RPMI7951 (cell line): ENCODE data around the gene GRM4. TPM values are rescaled to one million over a fixed set of nuclear protein-coding genes. Genes with fewer than 3 reads are reported as not detected.

ENCODE experiments used
- DNase-seq: peaks from one replicate; pipeline ENCODE4 v3.0.0-alpha.2; 2012; ENCODE audit warnings: low read depth
- total RNA-seq: library from RNA; depleted of rRNA; stranded (reverse); fragments of >200 nt; shearing (Covaris generic); gene quantifications from 2 replicates; pipeline ENCODE4 v1.2.3, GENCODE V29; 2014; rRNA removed

The GRM4 gene
- total RNA-seq, 1 experiment from 2014 or later = not detected

- no peak for DNase-seq
These were observed 165.4 kb downstream of the GRM4 start for GRCh38 chr6:33980176-33981175.

GRCh38 chr6:33979750-33980149 is 166.1 kb downstream of the GRM4 start:
- no peak for DNase-seq

GRCh38 chr6:33978412-33979150 is 167.3 kb downstream of the GRM4 start:
- DNase-seq = no peak

- DNase-seq = no peak
These were observed 168.1 kb downstream of the GRM4 start for GRCh38 chr6:33977606-33978411.

- no peak for DNase-seq
These were observed 169.2 kb downstream of the GRM4 start for GRCh38 chr6:33976437-33977360.

- no peak for DNase-seq
These were observed 170.0 kb downstream of the GRM4 start for GRCh38 chr6:33975661-33976436.

GRCh38 chr6:33974471-33974870 is 171.4 kb downstream of the GRM4 start:
- DNase-seq = no peak

GRCh38 chr6:33974030-33974429 is 171.9 kb downstream of the GRM4 start:
- no peak for DNase-seq

GRCh38 chr6:33971580-33971979 is 174.3 kb downstream of the GRM4 start:
- DNase-seq = no peak

Other genes starting within 250 kb of the GRM4 start
- gene HMGA1, start 90.8 kb upstream of the GRM4 start, total RNA-seq = 361 and 398 TPM in 2 replicates
- gene SMIM29, start 102.9 kb upstream of the GRM4 start, total RNA-seq = 79.9 and 84.0 TPM in 2 replicates
- gene NUDT3, start 246.6 kb upstream of the GRM4 start, total RNA-seq = 18.0 and 19.1 TPM in 2 replicates